WTC11 (cell line): ENCODE results near the gene PDLIM7. TPM values are rescaled to one million over a fixed set of nuclear protein-coding genes. Genes with fewer than 3 reads are reported as not detected.
A peak's percentile ranks its signal among the peaks of the same experiment; 100 is the strongest.

ENCODE experiments used
- ATAC-seq: fragments of 200-7000 bp; cut with Tn5 transposase; 2 replicates; pipeline ENCODE4 v1.10.0; 2021; ENCODE audit warnings: mild to moderate bottlenecking, moderate library complexity
- CTCF ChIA-PET: fragments of 300-600 bp; sonication (Branson Sonifier 250); formaldehyde crosslinking; loops from one replicate; lab custom pipeline; 2021; ENCODE audit warnings: antibody characterized with exemption; lab: Charles Lee
- POLR2A ChIA-PET: fragments of 350-600 bp; sonication (Branson Sonifier 250); formaldehyde crosslinking; loops from one replicate; lab custom pipeline; 2021; ENCODE audit warnings: antibody characterized with exemption; lab: Charles Lee
- DNase-seq: peaks from one replicate; pipeline ENCODE4 v3.0.0; 2021; ENCODE audit warnings: low spot score
- H3K27ac Mint-ChIP-seq: 2 replicates; pipeline ENCODE4 v1.8.0; 2021; ENCODE audit warnings: mixed read lengths
- H3K27me3 Mint-ChIP-seq: 2 replicates; pipeline ENCODE4 v1.8.0; 2021; ENCODE audit warnings: low read depth, mild to moderate bottlenecking, moderate library complexity, mixed read lengths
- H3K36me3 Mint-ChIP-seq: 2 replicates; pipeline ENCODE4 v1.8.0; 2021; ENCODE audit warnings: mixed read lengths
- H3K4me1 Mint-ChIP-seq: 2 replicates; pipeline ENCODE4 v1.8.0; 2022; ENCODE audit warnings: mixed read lengths
- H3K4me3 Mint-ChIP-seq: 2 replicates; pipeline ENCODE4 v1.8.0; 2021; ENCODE audit warnings: mild to moderate bottlenecking, moderate library complexity, mixed read lengths
- H3K9me3 Mint-ChIP-seq: 2 replicates; pipeline ENCODE4 v1.8.0; 2021; ENCODE audit warnings: mixed read lengths
- CREB1 ChIP-seq: sonication (generic); formaldehyde crosslinking; IDR thresholded peaks from 2 replicates; pipeline ENCODE4 v1.8.0; 2023; ENCODE audit warnings: mild to moderate bottlenecking, missing genetic modification reagents
- ESRRA ChIP-seq: sonication (generic); formaldehyde crosslinking; IDR thresholded peaks from 2 replicates; pipeline ENCODE4 v1.8.1; 2022; ENCODE audit warnings: mild to moderate bottlenecking, missing genetic modification reagents, borderline replicate concordance
- ETV6 ChIP-seq: sonication (generic); formaldehyde crosslinking; IDR thresholded peaks from 2 replicates; pipeline ENCODE4 v1.8.1; 2022; ENCODE audit warnings: mild to moderate bottlenecking, missing genetic modification reagents
- GTF2I ChIP-seq: fragments of 250-450 bp; sonication (Bioruptor Pico); conservative IDR thresholded peaks from 2 replicates; pipeline ENCODE4 v1.4.0; 2021; ENCODE audit warnings: mild to moderate bottlenecking
- IRF2 ChIP-seq: sonication (generic); formaldehyde crosslinking; IDR thresholded peaks from 2 replicates; pipeline ENCODE4 v1.8.0; 2022; ENCODE audit warnings: low read depth, missing genetic modification reagents, borderline replicate concordance
- JUN ChIP-seq: sonication (generic); formaldehyde crosslinking; IDR thresholded peaks from 2 replicates; pipeline ENCODE4 v1.8.0; 2023; ENCODE audit warnings: mild to moderate bottlenecking, missing genetic modification reagents
- NFYB ChIP-seq: sonication (generic); formaldehyde crosslinking; conservative IDR thresholded peaks from 2 replicates; pipeline ENCODE4 v1.8.0; 2022; ENCODE audit warnings: low read depth, missing genetic modification reagents
- NR1H2 ChIP-seq: sonication (generic); formaldehyde crosslinking; IDR thresholded peaks from 2 replicates; pipeline ENCODE4 v1.9.0; 2021; ENCODE audit warnings: mild to moderate bottlenecking, moderate library complexity, missing genetic modification reagents
- SMAD4 ChIP-seq: sonication (generic); formaldehyde crosslinking; IDR thresholded peaks from 2 replicates; pipeline ENCODE4 v1.8.0; 2022; ENCODE audit warnings: mild to moderate bottlenecking, missing genetic modification reagents
- TCF7 ChIP-seq: sonication (generic); formaldehyde crosslinking; IDR thresholded peaks from 2 replicates; pipeline ENCODE4 v1.8.0; 2022; ENCODE audit warnings: mild to moderate bottlenecking, low read depth, missing genetic modification reagents, moderate library complexity
- ZNF138 ChIP-seq: sonication (generic); formaldehyde crosslinking; conservative IDR thresholded peaks from 2 replicates; pipeline ENCODE4 v1.8.1; 2022; ENCODE audit warnings: mild to moderate bottlenecking, moderate library complexity, missing genetic modification reagents
- ZNF263 ChIP-seq: sonication (generic); formaldehyde crosslinking; IDR thresholded peaks from 2 replicates; pipeline ENCODE4 v1.8.1; 2022; ENCODE audit warnings: low read depth, mild to moderate bottlenecking, moderate library complexity, missing genetic modification reagents
- total RNA-seq: library from RNA; stranded (reverse); gene quantifications from 3 replicates; pipeline ENCODE4 v1.2.3, GENCODE V29; 2021
- TF ChIP-seq, protein P1 (sequence below): fragments of 250-450 bp; sonication (Bioruptor Pico); IDR thresholded peaks from 2 replicates; pipeline ENCODE4 v1.8.0; 2021; ENCODE audit warnings: mild to moderate bottlenecking
- TF ChIP-seq, protein P2 (sequence below): sonication (generic); formaldehyde crosslinking; IDR thresholded peaks from 2 replicates; pipeline ENCODE4 v1.8.1; 2022; ENCODE audit warnings: mild to moderate bottlenecking, missing genetic modification reagents, moderate library complexity, borderline replicate concordance
- TF ChIP-seq, protein P3 (sequence below): sonication (generic); formaldehyde crosslinking; IDR thresholded peaks from 2 replicates; pipeline ENCODE4 v1.8.0; 2022; ENCODE audit warnings: mild to moderate bottlenecking, missing genetic modification reagents
- TF ChIP-seq, protein P4 (sequence below): sonication (generic); formaldehyde crosslinking; IDR thresholded peaks from 2 replicates; pipeline ENCODE4 v1.8.1; 2023; ENCODE audit warnings: mild to moderate bottlenecking, missing genetic modification reagents, borderline replicate concordance
- TF ChIP-seq, protein P5 (sequence below): sonication (generic); formaldehyde crosslinking; IDR thresholded peaks from 2 replicates; pipeline ENCODE4 v1.8.0; 2022; ENCODE audit warnings: mild to moderate bottlenecking, missing genetic modification reagents
- TF ChIP-seq, protein P6 (sequence below): sonication (generic); formaldehyde crosslinking; IDR thresholded peaks from 2 replicates; pipeline ENCODE4 v1.8.0; 2023; ENCODE audit warnings: missing genetic modification reagents
- TF ChIP-seq, protein P7 (sequence below): sonication (generic); formaldehyde crosslinking; IDR thresholded peaks from 2 replicates; pipeline ENCODE4 v1.8.1; 2023; ENCODE audit warnings: mild to moderate bottlenecking, moderate library complexity, missing genetic modification reagents
- TF ChIP-seq, protein P8 (sequence below): fragments of 200-600 bp; IDR thresholded peaks from 2 replicates; pipeline ENCODE4 v1.8.0; 2022; ENCODE audit warnings: antibody characterized with exemption

The PDLIM7 gene
- total RNA-seq, 1 experiment from 2014 or later, result 142 TPM

DNA sequence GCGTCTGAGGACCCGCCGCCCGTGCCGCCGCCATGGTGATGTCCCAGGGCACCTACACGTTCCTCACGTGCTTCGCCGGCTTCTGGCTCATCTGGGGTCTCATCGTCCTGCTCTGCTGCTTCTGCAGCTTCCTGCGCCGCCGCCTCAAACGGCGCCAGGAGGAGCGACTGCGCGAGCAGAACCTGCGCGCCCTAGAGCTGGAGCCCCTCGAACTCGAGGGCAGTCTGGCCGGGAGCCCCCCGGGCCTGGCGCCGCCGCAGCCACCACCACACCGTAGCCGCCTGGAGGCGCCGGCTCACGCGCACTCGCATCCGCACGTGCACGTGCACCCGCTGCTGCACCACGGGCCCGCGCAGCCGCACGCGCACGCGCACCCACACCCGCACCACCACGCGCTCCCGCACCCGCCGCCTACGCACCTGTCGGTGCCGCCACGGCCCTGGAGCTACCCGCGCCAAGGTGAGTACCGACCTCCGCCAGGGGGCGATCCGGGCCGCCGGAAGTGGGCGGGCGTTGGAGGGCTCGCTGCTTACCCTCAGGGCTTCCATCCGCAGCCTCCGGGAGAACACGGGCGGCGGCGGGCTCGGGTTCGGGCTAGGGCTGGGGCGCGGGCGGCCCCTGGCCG, 42.3 kb downstream of the PDLIM7 start (continued):
- TF ChIP-seq, protein P1, sequence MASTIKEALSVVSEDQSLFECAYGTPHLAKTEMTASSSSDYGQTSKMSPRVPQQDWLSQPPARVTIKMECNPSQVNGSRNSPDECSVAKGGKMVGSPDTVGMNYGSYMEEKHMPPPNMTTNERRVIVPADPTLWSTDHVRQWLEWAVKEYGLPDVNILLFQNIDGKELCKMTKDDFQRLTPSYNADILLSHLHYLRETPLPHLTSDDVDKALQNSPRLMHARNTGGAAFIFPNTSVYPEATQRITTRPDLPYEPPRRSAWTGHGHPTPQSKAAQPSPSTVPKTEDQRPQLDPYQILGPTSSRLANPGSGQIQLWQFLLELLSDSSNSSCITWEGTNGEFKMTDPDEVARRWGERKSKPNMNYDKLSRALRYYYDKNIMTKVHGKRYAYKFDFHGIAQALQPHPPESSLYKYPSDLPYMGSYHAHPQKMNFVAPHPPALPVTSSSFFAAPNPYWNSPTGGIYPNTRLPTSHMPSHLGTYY, result peak; percentile 88
- TF ChIP-seq SMAD4, result no peak
- no peak for TF ChIP-seq NR1H2
- TF ChIP-seq ETV6, result peak; percentile 70; the same call in 1 of the 2 replicates
- TF ChIP-seq, protein P2, sequence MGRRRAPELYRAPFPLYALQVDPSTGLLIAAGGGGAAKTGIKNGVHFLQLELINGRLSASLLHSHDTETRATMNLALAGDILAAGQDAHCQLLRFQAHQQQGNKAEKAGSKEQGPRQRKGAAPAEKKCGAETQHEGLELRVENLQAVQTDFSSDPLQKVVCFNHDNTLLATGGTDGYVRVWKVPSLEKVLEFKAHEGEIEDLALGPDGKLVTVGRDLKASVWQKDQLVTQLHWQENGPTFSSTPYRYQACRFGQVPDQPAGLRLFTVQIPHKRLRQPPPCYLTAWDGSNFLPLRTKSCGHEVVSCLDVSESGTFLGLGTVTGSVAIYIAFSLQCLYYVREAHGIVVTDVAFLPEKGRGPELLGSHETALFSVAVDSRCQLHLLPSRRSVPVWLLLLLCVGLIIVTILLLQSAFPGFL, result 0 out of 2 replicates have a peak, but pooled peaks have one; percentile 72
- peak; percentile 63; the same call in 1 of the 2 replicates for TF ChIP-seq TCF7
- no peak for TF ChIP-seq CREB1 (CRISPR knock-in tag)
- TF ChIP-seq, protein P3, sequence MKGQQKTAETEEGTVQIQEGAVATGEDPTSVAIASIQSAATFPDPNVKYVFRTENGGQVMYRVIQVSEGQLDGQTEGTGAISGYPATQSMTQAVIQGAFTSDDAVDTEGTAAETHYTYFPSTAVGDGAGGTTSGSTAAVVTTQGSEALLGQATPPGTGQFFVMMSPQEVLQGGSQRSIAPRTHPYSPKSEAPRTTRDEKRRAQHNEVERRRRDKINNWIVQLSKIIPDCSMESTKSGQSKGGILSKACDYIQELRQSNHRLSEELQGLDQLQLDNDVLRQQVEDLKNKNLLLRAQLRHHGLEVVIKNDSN, result no peak; the same call in 1 of the 2 replicates
- peak; percentile 59; the same call in 1 of the 2 replicates for TF ChIP-seq ESRRA (CRISPR knock-in tag)
- TF ChIP-seq, protein P4, sequence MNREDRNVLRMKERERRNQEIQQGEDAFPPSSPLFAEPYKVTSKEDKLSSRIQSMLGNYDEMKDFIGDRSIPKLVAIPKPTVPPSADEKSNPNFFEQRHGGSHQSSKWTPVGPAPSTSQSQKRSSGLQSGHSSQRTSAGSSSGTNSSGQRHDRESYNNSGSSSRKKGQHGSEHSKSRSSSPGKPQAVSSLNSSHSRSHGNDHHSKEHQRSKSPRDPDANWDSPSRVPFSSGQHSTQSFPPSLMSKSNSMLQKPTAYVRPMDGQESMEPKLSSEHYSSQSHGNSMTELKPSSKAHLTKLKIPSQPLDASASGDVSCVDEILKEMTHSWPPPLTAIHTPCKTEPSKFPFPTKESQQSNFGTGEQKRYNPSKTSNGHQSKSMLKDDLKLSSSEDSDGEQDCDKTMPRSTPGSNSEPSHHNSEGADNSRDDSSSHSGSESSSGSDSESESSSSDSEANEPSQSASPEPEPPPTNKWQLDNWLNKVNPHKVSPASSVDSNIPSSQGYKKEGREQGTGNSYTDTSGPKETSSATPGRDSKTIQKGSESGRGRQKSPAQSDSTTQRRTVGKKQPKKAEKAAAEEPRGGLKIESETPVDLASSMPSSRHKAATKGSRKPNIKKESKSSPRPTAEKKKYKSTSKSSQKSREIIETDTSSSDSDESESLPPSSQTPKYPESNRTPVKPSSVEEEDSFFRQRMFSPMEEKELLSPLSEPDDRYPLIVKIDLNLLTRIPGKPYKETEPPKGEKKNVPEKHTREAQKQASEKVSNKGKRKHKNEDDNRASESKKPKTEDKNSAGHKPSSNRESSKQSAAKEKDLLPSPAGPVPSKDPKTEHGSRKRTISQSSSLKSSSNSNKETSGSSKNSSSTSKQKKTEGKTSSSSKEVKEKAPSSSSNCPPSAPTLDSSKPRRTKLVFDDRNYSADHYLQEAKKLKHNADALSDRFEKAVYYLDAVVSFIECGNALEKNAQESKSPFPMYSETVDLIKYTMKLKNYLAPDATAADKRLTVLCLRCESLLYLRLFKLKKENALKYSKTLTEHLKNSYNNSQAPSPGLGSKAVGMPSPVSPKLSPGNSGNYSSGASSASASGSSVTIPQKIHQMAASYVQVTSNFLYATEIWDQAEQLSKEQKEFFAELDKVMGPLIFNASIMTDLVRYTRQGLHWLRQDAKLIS (CRISPR knock-in tag), result no peak
- TF ChIP-seq NFYB (CRISPR knock-in tag), result peak; percentile 1; the same call in 1 of the 2 replicates
- no peak for TF ChIP-seq ZNF263 (CRISPR knock-in tag)
- no peak for TF ChIP-seq JUN (CRISPR knock-in tag)
- TF ChIP-seq GTF2I, result no peak
- no peak for TF ChIP-seq IRF2 (CRISPR knock-in tag)
- TF ChIP-seq, protein P5, sequence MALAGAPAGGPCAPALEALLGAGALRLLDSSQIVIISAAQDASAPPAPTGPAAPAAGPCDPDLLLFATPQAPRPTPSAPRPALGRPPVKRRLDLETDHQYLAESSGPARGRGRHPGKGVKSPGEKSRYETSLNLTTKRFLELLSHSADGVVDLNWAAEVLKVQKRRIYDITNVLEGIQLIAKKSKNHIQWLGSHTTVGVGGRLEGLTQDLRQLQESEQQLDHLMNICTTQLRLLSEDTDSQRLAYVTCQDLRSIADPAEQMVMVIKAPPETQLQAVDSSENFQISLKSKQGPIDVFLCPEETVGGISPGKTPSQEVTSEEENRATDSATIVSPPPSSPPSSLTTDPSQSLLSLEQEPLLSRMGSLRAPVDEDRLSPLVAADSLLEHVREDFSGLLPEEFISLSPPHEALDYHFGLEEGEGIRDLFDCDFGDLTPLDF, result no peak

DNA sequence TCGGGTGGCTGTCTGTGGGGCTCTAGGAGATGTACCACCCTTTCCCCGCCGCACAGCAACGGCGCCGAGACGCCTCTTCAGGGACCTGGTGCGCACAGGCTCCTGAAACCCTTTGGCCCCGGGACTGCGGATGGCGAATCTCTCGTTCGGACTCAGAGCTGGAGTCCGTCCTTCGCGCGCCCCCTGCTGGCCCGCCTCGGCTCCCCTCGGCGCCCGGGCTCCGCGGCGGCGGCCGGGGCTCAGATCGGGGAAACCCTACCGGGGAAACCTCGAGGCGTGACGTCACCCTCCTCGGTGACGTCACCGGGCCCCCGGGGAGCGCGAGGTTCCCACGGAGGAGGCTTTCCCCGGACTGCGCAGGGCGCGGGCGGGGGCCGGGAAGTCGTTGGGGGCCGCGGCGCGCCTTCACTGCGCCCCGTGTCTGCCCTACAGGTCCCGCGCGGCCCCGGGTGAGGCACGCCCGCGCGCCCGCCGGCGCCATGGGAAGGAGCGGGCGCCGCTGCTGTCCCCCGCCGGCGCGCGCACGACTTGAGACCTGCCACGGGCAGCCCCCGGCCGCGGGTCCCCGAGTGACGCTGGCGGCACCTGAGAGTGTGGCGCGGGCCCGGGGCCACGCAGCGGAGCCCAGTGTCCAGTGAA, 42.9 kb downstream of the PDLIM7 start:
- CTCF ChIA-PET, result interaction anchor here (0.6 to 7.2 kb wide), 42 partner anchors 9 to 793 kb away, joined by 3 to 175 read pairs (median 7); partner anchors contain the start of genes GRK6, LMAN2, MXD3 and PDLIM7
- Mint-ChIP-seq H3K4me1 (peaks cover 36% of the 10 kb centered on the region), H3K27ac (no peak overlapping the region), H3K4me3 (peak overlapping the region; percentile 81), H3K36me3 (peaks cover 8% of the 10 kb centered on the region), H3K9me3 (no peaks in the 10 kb centered on the region), H3K27me3 (peaks cover 19% of the 10 kb centered on the region)
- POLR2A ChIA-PET, result interaction anchor here (0.7 to 4.1 kb wide), 20 partner anchors 8 to 144 kb away, joined by 3 to 24 read pairs (median 6); partner anchors contain the start of genes GRK6, LMAN2, PDLIM7 and PRR7
- ATAC-seq (peak; percentile 7), DNase-seq (peak; percentile 92)
- TF ChIP-seq ZNF138, result no peak
- no peak for TF ChIP-seq IRF2 (CRISPR knock-in tag)
- TF ChIP-seq, protein P2, result no peak
- TF ChIP-seq, protein P6, sequence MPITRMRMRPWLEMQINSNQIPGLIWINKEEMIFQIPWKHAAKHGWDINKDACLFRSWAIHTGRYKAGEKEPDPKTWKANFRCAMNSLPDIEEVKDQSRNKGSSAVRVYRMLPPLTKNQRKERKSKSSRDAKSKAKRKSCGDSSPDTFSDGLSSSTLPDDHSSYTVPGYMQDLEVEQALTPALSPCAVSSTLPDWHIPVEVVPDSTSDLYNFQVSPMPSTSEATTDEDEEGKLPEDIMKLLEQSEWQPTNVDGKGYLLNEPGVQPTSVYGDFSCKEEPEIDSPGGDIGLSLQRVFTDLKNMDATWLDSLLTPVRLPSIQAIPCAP, result no peak
- TF ChIP-seq, protein P7, sequence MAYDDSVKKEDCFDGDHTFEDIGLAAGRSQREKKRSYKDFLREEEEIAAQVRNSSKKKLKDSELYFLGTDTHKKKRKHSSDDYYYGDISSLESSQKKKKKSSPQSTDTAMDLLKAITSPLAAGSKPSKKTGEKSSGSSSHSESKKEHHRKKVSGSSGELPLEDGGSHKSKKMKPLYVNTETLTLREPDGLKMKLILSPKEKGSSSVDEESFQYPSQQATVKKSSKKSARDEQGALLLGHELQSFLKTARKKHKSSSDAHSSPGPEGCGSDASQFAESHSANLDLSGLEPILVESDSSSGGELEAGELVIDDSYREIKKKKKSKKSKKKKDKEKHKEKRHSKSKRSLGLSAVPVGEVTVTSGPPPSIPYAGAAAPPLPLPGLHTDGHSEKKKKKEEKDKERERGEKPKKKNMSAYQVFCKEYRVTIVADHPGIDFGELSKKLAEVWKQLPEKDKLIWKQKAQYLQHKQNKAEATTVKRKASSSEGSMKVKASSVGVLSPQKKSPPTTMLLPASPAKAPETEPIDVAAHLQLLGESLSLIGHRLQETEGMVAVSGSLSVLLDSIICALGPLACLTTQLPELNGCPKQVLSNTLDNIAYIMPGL (CRISPR knock-in tag), result peak; percentile 90
- TF ChIP-seq, protein P8, sequence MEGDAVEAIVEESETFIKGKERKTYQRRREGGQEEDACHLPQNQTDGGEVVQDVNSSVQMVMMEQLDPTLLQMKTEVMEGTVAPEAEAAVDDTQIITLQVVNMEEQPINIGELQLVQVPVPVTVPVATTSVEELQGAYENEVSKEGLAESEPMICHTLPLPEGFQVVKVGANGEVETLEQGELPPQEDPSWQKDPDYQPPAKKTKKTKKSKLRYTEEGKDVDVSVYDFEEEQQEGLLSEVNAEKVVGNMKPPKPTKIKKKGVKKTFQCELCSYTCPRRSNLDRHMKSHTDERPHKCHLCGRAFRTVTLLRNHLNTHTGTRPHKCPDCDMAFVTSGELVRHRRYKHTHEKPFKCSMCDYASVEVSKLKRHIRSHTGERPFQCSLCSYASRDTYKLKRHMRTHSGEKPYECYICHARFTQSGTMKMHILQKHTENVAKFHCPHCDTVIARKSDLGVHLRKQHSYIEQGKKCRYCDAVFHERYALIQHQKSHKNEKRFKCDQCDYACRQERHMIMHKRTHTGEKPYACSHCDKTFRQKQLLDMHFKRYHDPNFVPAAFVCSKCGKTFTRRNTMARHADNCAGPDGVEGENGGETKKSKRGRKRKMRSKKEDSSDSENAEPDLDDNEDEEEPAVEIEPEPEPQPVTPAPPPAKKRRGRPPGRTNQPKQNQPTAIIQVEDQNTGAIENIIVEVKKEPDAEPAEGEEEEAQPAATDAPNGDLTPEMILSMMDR, result peak; percentile 78
- TF ChIP-seq CREB1 (CRISPR knock-in tag), result 0 out of 2 replicates have a peak, but pooled peaks have one; percentile 12
- no peak for TF ChIP-seq ETV6
